ENCODE measurements around the gene RCBTB2. TPM values are rescaled to one million over a fixed set of nuclear protein-coding genes. Genes with fewer than 3 reads are reported as not detected.

The RCBTB2 gene
- polyA plus RNA-seq, 4 donors: 51.6 to 65.1 (median 61.1) TPM

GRCh38 chr13:48496271-48497161 lies 36.4 kb downstream of the RCBTB2 start:
- DNase-seq (ENCODE audit: low read depth in 4 of 4, low spot score in 3 of 4): no peak

DNA sequence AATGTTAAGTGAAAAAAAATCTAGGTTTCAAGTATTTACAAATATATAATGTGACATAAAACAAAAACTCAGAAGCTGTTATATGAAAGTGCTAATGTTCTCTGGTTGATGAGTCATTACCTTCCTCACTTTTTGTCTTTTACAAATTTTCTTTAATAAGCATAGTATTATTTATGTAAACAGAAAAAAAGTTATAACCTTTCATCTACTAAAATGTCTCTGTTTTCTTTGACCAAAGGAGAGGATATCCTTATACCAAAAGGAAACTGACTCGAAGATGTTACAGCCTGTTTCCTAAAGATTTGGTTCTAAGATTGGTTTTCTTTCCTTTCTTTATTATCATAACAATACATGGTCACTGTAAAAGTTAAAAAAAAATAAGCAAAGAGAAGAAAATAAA lies 38.0 kb downstream of the RCBTB2 start:
- DNase-seq (ENCODE audit: low read depth in 4 of 4, low spot score in 3 of 4): no peak

GRCh38 chr13:48493851-48494250 lies 39.0 kb downstream of the RCBTB2 start:
- no peak for DNase-seq (ENCODE audit: low read depth in 4 of 4, low spot score in 3 of 4)

DNA sequence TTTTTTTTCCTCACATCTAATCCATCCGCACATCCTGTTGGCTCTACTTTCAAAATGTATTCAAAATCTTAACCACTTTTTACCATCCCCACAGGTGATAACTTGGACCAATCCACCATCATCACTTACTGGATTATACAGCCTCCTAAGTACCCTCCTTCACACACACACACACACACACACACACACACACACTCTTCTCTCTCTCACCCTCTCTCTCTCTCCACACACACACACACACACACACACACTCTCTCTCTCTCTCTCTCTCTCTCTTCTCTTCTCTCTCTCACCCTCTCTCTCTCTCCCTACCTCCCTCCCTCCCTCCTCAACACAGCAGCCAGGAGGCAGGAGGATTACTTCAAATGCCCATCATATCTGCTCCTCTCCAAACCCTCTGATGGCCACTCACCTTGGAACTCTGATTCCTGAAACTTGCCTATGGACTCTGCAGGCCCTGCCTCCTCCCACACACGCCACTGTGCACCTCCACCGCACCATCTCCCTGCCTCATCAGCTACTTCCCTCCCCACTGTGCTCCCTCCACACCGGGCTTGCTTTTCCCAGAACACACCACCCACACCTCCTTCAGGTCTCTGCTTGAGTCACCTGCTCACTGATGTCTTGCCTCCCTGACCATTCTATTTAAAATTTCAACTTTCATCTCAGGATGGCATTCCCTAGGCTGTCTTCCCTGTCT lies 39.7 kb downstream of the RCBTB2 start:
- no peak for DNase-seq (ENCODE audit: low read depth in 4 of 4, low spot score in 3 of 4)

GRCh38 chr13:48492470-48493065 lies 40.3 kb downstream of the RCBTB2 start:
- DNase-seq (ENCODE audit: low read depth in 4 of 4, low spot score in 3 of 4): no peak

GRCh38 chr13:48492096-48492440 lies 40.8 kb downstream of the RCBTB2 start:
- no peak for DNase-seq (ENCODE audit: low read depth in 4 of 4, low spot score in 3 of 4)

DNA sequence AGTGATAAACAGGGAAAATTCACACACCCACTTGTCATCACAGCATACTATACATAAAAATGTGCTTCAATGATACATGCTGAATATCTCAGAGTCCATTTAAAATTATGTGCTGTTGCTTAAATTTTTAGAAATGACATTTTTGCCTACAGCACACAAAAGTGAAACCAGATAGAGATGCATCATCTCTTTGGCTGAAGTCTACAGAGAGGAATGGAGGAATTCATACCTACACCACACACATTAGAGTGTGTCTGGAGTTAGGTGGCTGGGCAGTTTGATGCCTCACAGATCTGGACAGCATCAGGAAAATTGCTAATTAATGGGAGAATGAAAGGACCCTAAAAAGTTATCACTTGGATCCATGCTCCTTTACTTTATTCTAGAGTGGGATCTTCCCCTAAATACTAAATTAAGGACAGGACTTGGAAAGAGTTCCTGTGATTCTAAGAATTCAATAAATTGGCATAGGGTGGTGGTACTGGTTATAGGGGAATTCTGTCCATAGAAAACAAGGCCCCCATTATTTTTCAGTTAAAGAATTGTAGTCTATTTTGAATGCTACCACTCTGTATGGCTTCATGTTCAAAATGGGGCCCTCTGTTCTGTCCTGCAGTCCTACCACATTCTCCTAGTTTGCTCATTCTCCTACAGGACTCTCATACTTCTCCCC lies 41.3 kb downstream of the RCBTB2 start:
- no peak for DNase-seq (ENCODE audit: low read depth in 4 of 4, low spot score in 3 of 4)

DNA sequence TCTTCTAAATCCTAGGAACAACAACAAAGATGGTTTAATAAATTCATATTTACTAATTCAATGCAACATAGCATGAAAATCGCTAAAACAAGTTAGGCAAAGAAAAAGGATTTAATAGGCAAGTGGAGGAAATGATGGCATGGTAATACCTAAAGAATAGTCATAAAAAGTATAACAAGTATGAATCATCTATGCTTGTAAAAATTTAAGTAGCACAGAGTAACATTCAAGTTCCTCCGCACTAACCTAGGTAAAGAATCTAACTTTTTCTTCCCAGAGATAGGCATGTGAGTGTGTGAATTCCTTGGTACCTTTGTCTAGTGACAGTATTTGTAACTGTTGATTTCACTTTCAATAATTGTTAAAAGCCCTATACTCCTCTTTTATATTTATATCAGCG lies 42.6 kb downstream of the RCBTB2 start:
- no peak for DNase-seq (ENCODE audit: low read depth in 4 of 4, low spot score in 3 of 4)

DNA sequence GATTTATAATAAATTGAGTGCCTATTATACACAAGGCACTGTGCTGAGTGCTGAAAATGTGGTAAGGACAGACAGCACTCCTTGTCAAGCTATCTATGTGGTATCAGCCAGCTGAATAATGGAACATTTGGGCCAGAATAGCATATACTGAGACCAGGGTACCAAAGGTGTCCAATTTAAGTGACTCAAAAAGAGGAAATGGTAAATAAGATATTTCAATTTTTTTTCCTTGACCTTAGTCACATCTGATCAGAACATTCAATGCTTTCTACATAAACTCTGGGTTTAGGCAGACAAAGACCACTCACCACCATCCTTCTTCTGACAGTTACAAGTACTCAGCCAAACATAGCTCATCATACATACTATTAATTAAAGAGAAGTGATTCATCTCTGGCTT lies 43.2 kb downstream of the RCBTB2 start:
- no peak for DNase-seq (ENCODE audit: low read depth in 4 of 4, low spot score in 3 of 4)

- DNase-seq (ENCODE audit: low read depth in 4 of 4, low spot score in 3 of 4): no peak
These were observed 43.9 kb downstream of the RCBTB2 start for GRCh38 chr13:48488995-48489394.

GRCh38 chr13:48487968-48488367 lies 44.9 kb downstream of the RCBTB2 start:
- DNase-seq (ENCODE audit: low read depth in 4 of 4, low spot score in 3 of 4): no peak

- no peak for DNase-seq (ENCODE audit: low read depth in 4 of 4, low spot score in 3 of 4)
These were observed 46.0 kb downstream of the RCBTB2 start for GRCh38 chr13:48486836-48487235.

- DNase-seq (ENCODE audit: low read depth in 4 of 4, low spot score in 3 of 4): no peak
These were observed 46.5 kb downstream of the RCBTB2 start for GRCh38 chr13:48486362-48486761.

GRCh38 chr13:48485432-48485831 lies 47.4 kb downstream of the RCBTB2 start:
- no peak for DNase-seq (ENCODE audit: low read depth in 4 of 4, low spot score in 3 of 4)

DNA sequence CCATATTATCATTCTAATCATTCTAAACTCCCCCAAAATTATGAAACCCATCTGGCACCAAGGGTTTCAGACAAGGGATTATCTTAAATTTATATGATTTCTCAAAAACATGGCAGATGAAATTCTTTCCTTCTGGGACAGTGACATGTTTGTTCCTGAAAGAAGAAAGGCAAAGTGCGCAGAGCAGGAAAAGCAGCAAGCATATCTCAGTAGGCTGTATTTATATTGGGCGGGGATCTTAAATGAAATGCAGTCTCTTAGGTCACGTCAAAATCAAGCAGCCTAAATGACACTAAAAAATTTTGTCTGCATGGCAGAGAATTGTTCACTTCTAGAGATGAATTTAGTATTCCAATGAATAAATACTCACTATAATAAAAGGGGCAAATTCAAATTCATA lies 49.3 kb downstream of the RCBTB2 start:
- DNase-seq (ENCODE audit: low read depth in 4 of 4, low spot score in 3 of 4): no peak

- no peak for DNase-seq (ENCODE audit: low read depth in 4 of 4, low spot score in 3 of 4)
These were observed 54.5 kb downstream of the RCBTB2 start for GRCh38 chr13:48478391-48478790.

- no peak for DNase-seq (ENCODE audit: low read depth in 4 of 4, low spot score in 3 of 4)
These were observed 55.6 kb downstream of the RCBTB2 start for GRCh38 chr13:48477191-48477855.

- DNase-seq (ENCODE audit: low read depth in 4 of 4, low spot score in 3 of 4): no peak
These were observed 56.2 kb downstream of the RCBTB2 start for GRCh38 chr13:48476686-48477085.

DNA sequence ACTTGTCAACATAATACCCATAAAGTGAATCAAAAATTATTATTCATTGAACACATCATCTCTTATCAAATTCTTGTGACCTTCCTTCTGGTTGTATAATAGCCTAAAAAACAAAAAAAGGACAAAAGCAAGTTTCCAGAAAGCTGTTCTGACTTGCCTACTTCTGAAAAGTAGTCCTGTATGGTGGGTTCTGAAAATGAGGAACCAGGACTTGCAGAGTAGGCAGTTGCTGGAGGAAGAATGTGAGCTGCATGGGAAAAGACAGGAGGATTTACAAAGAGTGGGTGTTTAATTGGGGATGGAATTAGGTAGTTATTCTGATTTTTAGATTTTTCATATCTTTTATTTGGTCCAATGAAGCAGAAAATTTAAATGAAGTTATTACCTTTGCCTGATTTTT lies 56.7 kb downstream of the RCBTB2 start:
- DNase-seq (ENCODE audit: low read depth in 4 of 4, low spot score in 3 of 4): no peak

GRCh38 chr13:48475230-48475629 lies 57.6 kb downstream of the RCBTB2 start:
- no peak for DNase-seq (ENCODE audit: low read depth in 4 of 4, low spot score in 3 of 4)
